GM23248 (cell line): ENCODE data around the gene ARHGDIB. TPM values are rescaled to one million over a fixed set of nuclear protein-coding genes. Genes with fewer than 3 reads are reported as not detected.

Experiments
- DNase-seq: peaks from one replicate; pipeline ENCODE4 v3.0.0-alpha.2; 2015
- H2AFZ ChIP-seq: fragments of 200-600 bp; sonication (generic); 2 replicates; pipeline ENCODE4 v1.6.1; 2016; ENCODE audit warnings: antibody characterized with exemption
- H3F3A ChIP-seq: fragments of 200-600 bp; sonication (generic); 2 replicates; pipeline ENCODE4 v1.6.1; 2016; ENCODE audit warnings: mild to moderate bottlenecking, antibody characterized with exemption, mixed run types; ENCODE audit not compliant: insufficient read depth
- H3K27ac ChIP-seq: fragments of 200-600 bp; sonication (generic); 2 replicates; pipeline ENCODE4 v1.5.1; 2016; ENCODE audit warnings: mild to moderate bottlenecking
- H3K27me3 ChIP-seq: fragments of 200-600 bp; sonication (generic); replicated peaks from 2 replicates; pipeline ENCODE4 v1.6.1; 2016; ENCODE audit warnings: mild to moderate bottlenecking; ENCODE audit not compliant: insufficient read depth
- H3K36me3 ChIP-seq: fragments of 200-600 bp; sonication (generic); 2 replicates; pipeline ENCODE4 v1.6.1; 2016; ENCODE audit warnings: low read depth, mild to moderate bottlenecking
- H3K4me1 ChIP-seq: fragments of 200-600 bp; sonication (generic); 2 replicates; pipeline ENCODE4 v1.6.1; 2016; ENCODE audit warnings: mild to moderate bottlenecking; ENCODE audit not compliant: insufficient read depth
- H3K4me2 ChIP-seq: fragments of 200-600 bp; sonication (generic); one replicate; pipeline ENCODE4 v1.6.1; 2016; ENCODE audit warnings: mild to moderate bottlenecking; ENCODE audit not compliant: unreplicated experiment
- H3K4me3 ChIP-seq: fragments of 200-600 bp; sonication (generic); 2 replicates; pipeline ENCODE4 v1.5.1; 2016; ENCODE audit warnings: mild to moderate bottlenecking
- H3K79me2 ChIP-seq: fragments of 200-600 bp; sonication (generic); 2 replicates; pipeline ENCODE4 v1.6.1; 2016; ENCODE audit warnings: mild to moderate bottlenecking; ENCODE audit not compliant: insufficient read depth
- H3K9ac ChIP-seq: fragments of 200-600 bp; sonication (generic); 2 replicates; pipeline ENCODE4 v1.6.1; 2016; ENCODE audit warnings: mild to moderate bottlenecking
- H3K9me2 ChIP-seq: fragments of 200-600 bp; sonication (generic); 2 replicates; pipeline ENCODE4 v1.6.1; 2016; ENCODE audit warnings: mixed run types, mild to moderate bottlenecking, moderate library complexity; ENCODE audit not compliant: insufficient read depth
- H3K9me3 ChIP-seq: fragments of 200-600 bp; sonication (generic); one replicate; pipeline ENCODE4 v1.6.1; 2017; ENCODE audit warnings: low read depth
- H4K20me1 ChIP-seq: fragments of 200-600 bp; sonication (generic); 2 replicates; pipeline ENCODE4 v1.6.0; 2016; ENCODE audit not compliant: insufficient read depth
- EZH2 ChIP-seq: fragments of 200-600 bp; sonication (generic); IDR thresholded peaks from 2 replicates; pipeline ENCODE4 v1.6.1; 2018; ENCODE audit warnings: antibody characterized with exemption, mild to moderate bottlenecking; ENCODE audit not compliant: insufficient read depth, poor library complexity, severe bottlenecking
- EZH2phosphoT487 ChIP-seq: fragments of 200-600 bp; sonication (generic); IDR thresholded peaks from 2 replicates; pipeline ENCODE4 v1.6.1; 2018; ENCODE audit warnings: antibody characterized with exemption, moderate library complexity, mild to moderate bottlenecking, low read depth; ENCODE audit not compliant: insufficient read depth
- WGBS, 2 experiments: methylation state at CpG; one replicate each; pipeline ENCODE4 v1.1.6; 2015 to 2017; ENCODE audit warnings: low lambda C conversion rate in 2 of 2, low coverage in 1 of 2; ENCODE audit errors: missing lambda C conversion rate in 2 of 2; 5-methylcytosine and 5-hydroxymethylcytosine counted together
- in situ Hi-C: fragments of 300-500 bp; cut with MboI; formaldehyde crosslinking; loops from 2 replicates; pipeline ENCODE4 v1.15.0; 2020
- polyA plus RNA-seq: library from polyadenylated mRNA; unstranded; fragments of >200 nt; fragmentation: Nextera tagmentation; extraction: Ambion mirVana; gene quantifications from 2 replicates; pipeline ENCODE4 v1.2.1, GENCODE V29; 2016
- total RNA-seq: library from RNA; depleted of rRNA; stranded (reverse); fragments of >200 nt; shearing (Covaris generic); gene quantifications from 2 replicates; pipeline ENCODE4 v1.2.3, GENCODE V29; 2014

ARHGDIB gene
- total and polyA plus RNA-seq, 2 experiments from 2014 or later: 8.5 to 10.4 TPM

DNA sequence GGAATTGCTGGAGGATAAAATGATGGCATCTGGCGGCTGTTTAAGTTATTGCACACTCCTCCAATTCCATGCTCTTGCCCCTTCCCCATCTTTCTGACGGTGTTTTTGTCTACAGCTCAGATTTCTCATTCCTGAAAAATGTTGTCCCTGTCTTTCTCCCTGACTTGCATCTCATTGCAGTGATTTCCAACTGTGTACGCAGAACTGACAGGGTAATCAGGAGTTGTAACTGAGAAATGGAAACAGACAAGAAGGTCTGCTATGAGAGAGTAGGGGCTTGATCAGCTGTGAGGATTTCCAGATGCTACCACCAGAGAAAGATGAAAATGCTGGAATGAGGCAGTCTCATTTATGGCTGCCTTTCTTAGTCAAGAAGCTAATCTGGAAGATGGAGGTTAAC lies 24.4 kb downstream of the ARHGDIB start:
- Histone ChIP-seq H3F3A (no peaks in the 10 kb centered on the region), H3K4me3 (no peak overlapping the region), H2AFZ (no peak overlapping the region), H3K9me2 (no peaks in the 10 kb centered on the region), H3K36me3 (no peaks in the 10 kb centered on the region), H3K27me3 (no peaks in the 10 kb centered on the region), H3K27ac (no peak overlapping the region), H3K9me3 (no peaks in the 10 kb centered on the region), H3K9ac (no peak overlapping the region), H4K20me1 (no peaks in the 10 kb centered on the region), H3K4me1 (no peaks in the 10 kb centered on the region), H3K79me2 (no peaks in the 10 kb centered on the region), H3K4me2 (no peak overlapping the region)
- WGBS, 2 experiments: 85 to 88% methylated on average over 3 of the region's 3 CpGs
- no peak for DNase-seq
- TF ChIP-seq EZH2: no peak
- TF ChIP-seq EZH2phosphoT487: no peak
- in situ Hi-C loops: no loop called here

DNA sequence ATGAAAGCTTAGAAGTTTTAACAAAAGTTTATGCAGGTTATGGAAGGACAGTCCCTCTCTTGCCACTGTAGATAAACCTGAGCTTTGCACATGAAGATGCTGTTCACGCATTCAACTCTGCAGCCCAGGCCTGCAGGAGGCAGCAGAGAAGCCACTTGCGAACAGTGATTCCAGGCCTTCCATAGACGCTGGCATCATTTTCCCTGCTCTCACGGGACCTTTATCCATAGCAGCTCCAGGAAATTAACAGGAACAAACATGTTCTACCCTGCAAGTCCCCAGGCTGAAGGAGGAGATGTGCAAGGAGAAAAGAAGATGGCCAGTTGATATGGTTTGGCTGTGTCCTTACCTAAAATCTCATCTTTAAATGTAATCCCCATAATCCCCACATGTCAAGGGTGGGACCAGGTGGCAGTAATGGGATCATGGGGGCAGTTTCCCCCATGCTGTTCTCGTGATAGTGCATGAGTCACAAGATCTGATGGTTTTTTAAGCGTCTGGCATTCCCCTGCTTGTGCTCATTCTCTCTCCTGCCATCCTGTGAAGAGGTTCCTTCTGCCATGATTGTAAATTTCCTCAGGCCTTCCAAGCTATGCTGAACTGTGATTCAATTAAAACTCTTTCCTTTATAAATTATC lies 25.1 kb downstream of the ARHGDIB start:
- Histone ChIP-seq H3K79me2 (no peaks in the 10 kb centered on the region), H3K4me1 (no peaks in the 10 kb centered on the region), H3K4me3 (no peak overlapping the region), H3K27ac (no peak overlapping the region), H3K27me3 (no peaks in the 10 kb centered on the region), H3K4me2 (no peak overlapping the region), H2AFZ (no peak overlapping the region), H4K20me1 (no peaks in the 10 kb centered on the region), H3F3A (no peaks in the 10 kb centered on the region), H3K9me3 (no peaks in the 10 kb centered on the region), H3K36me3 (no peaks in the 10 kb centered on the region), H3K9me2 (no peaks in the 10 kb centered on the region), H3K9ac (no peak overlapping the region)
- in situ Hi-C loops: no loop called here
- no peak for TF ChIP-seq EZH2phosphoT487
- DNase-seq: peak; percentile 11
- 74 to 78% methylated on average over 6 of the region's 6 CpGs for WGBS, 2 experiments

- no peaks in the 10 kb centered on the region for H3K36me3 ChIP-seq
- H3F3A ChIP-seq: no peaks in the 10 kb centered on the region
- H3K4me3 ChIP-seq: no peak overlapping the region
- no peaks in the 10 kb centered on the region for H3K4me1 ChIP-seq
- no peaks in the 10 kb centered on the region for H3K79me2 ChIP-seq
- H3K27me3 ChIP-seq: no peaks in the 10 kb centered on the region
- H4K20me1 ChIP-seq: no peaks in the 10 kb centered on the region
- 62 to 70% methylated on average over 4 of the region's 4 CpGs for WGBS, 2 experiments
- DNase-seq: no peak
- no peak overlapping the region for H3K4me2 ChIP-seq
- no peak overlapping the region for H2AFZ ChIP-seq
- H3K9me3 ChIP-seq: no peaks in the 10 kb centered on the region
- TF ChIP-seq EZH2 (no peak), EZH2phosphoT487 (no peak)
- H3K27ac ChIP-seq: no peak overlapping the region
- in situ Hi-C loops: no loop called here
- H3K9ac ChIP-seq: no peak overlapping the region
- no peaks in the 10 kb centered on the region for H3K9me2 ChIP-seq
Measured at GRCh38 chr12:14935031-14935430, 26.4 kb downstream of the ARHGDIB start.

- no peak overlapping the region for H3K4me2 ChIP-seq
- no peak overlapping the region for H3K9ac ChIP-seq
- no peaks in the 10 kb centered on the region for H3K9me3 ChIP-seq
- H3K4me3 ChIP-seq: no peak overlapping the region
- no peaks in the 10 kb centered on the region for H3F3A ChIP-seq
- no peaks in the 10 kb centered on the region for H3K36me3 ChIP-seq
- no peaks in the 10 kb centered on the region for H3K9me2 ChIP-seq
- DNase-seq: no peak
- in situ Hi-C loops: no loop called here
- TF ChIP-seq EZH2phosphoT487: no peak
- TF ChIP-seq EZH2: no peak
- H2AFZ ChIP-seq: no peak overlapping the region
- no peak overlapping the region for H3K27ac ChIP-seq
- no peaks in the 10 kb centered on the region for H3K27me3 ChIP-seq
- 97 to 98% methylated on average over 2 of the region's 2 CpGs for WGBS, 2 experiments
- no peaks in the 10 kb centered on the region for H3K4me1 ChIP-seq
- H3K79me2 ChIP-seq: no peaks in the 10 kb centered on the region
- H4K20me1 ChIP-seq: no peaks in the 10 kb centered on the region
Measured at GRCh38 chr12:14934511-14934910, 26.9 kb downstream of the ARHGDIB start.
